ENCODE results near the gene AQP6.

AQP6 gene

DNA sequence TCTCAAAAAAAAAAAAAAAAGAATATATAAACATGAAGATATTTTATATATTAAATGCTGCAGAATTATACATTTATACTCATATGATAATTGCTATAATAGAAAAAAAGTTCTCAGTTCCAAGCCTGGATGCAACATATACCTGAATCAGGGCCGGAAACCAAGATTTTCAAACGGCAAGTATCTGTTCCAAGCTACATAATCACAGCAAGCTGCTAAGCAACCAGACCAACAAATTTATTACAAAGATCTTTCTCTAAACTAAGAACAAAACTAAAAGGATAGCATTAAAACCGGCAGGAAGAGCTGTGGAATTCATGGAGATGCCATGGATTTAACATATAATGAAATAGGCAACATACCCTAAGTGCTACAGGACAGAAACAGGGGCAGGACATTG lies 45.4 kb downstream of the AQP6 start:
- no peak overlapping the region for H3K4me3 ChIP-seq (replicated peaks; ENCODE audit: low read depth, low read length)
- TF ChIP-seq, protein P1, sequence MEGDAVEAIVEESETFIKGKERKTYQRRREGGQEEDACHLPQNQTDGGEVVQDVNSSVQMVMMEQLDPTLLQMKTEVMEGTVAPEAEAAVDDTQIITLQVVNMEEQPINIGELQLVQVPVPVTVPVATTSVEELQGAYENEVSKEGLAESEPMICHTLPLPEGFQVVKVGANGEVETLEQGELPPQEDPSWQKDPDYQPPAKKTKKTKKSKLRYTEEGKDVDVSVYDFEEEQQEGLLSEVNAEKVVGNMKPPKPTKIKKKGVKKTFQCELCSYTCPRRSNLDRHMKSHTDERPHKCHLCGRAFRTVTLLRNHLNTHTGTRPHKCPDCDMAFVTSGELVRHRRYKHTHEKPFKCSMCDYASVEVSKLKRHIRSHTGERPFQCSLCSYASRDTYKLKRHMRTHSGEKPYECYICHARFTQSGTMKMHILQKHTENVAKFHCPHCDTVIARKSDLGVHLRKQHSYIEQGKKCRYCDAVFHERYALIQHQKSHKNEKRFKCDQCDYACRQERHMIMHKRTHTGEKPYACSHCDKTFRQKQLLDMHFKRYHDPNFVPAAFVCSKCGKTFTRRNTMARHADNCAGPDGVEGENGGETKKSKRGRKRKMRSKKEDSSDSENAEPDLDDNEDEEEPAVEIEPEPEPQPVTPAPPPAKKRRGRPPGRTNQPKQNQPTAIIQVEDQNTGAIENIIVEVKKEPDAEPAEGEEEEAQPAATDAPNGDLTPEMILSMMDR (IDR thresholded peaks at IDR 0.05; ENCODE audit: low read depth, low read length, missing control alignments) = no peak
- DNase-seq (ENCODE audit: extremely low read depth, low read depth) = no peak

DNA sequence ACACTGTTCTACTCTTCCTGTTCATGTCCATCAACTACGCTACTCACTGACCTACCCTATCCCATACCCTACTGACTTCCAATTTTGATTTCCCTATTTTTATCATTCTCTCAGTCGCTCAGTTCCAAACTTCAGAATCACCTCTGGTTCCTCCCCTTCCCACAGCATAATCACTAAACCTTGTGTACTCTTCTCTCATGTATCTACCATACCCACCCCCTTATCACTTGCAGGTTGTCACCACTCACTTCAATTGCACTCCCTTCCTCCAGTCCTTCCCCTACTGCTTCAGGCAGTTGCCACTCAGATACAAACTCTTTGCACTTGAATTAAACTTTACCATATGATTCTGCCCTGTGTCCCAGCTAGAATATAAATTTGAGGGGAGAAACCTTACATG lies 46.2 kb downstream of the AQP6 start:
- H3K4me3 ChIP-seq (replicated peaks; ENCODE audit: low read depth, low read length) = no peak overlapping the region
- TF ChIP-seq, protein P1 (IDR thresholded peaks at IDR 0.05; ENCODE audit: low read depth, low read length, missing control alignments) = no peak
- DNase-seq (ENCODE audit: extremely low read depth, low read depth) = no peak

DNA sequence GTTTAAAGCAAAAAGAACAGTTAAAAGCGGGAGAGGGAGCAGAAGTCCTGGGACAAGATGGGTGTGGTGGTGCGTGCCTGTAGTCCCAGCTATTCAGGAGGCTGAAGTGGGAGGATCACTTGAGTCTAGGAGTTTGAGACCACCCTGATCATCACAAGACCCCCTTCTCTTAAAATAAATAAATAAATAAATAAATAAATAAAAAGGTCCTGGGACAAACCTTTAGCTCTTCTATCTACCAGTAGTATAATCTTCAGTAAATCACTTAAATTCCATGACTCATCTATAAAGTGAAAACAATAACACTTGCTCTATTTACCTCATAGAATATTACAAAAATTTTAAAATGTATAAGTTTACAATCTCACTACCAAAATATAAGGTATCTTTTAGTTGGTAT lies 46.8 kb downstream of the AQP6 start:
- no peak for DNase-seq (ENCODE audit: extremely low read depth, low read depth)
- TF ChIP-seq, protein P1 (IDR thresholded peaks at IDR 0.05; ENCODE audit: low read depth, low read length, missing control alignments) = no peak

DNA sequence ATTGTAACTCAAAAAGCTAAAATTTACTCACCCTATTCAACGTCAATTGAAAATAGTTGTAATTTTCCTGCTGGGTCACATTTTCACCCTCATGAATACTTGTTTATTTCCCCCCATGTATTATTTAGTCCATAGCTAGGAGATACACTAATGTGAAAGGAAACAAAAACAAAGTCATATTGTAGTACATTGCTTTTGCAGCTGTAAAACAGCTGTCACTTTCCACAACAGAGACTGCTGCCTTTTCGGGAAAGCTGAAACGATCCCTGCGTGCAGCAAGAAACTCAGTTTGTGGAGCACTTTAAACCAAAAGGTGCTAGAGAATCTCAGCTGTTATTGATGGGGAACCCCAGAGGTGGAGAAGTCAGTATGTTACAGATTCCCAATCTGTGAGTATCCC lies 48.3 kb downstream of the AQP6 start:
- TF ChIP-seq, protein P1 (IDR thresholded peaks at IDR 0.05; ENCODE audit: low read depth, low read length, missing control alignments) = no peak
- no peak for DNase-seq (ENCODE audit: extremely low read depth, low read depth)
- H3K4me3 ChIP-seq (replicated peaks; ENCODE audit: low read depth, low read length) = no peak overlapping the region

More for the DNA sequence above, 46.8 kb downstream of the AQP6 start:
- H3K4me3 ChIP-seq (replicated peaks; ENCODE audit: low read depth, low read length) = no peak overlapping the region

DNA sequence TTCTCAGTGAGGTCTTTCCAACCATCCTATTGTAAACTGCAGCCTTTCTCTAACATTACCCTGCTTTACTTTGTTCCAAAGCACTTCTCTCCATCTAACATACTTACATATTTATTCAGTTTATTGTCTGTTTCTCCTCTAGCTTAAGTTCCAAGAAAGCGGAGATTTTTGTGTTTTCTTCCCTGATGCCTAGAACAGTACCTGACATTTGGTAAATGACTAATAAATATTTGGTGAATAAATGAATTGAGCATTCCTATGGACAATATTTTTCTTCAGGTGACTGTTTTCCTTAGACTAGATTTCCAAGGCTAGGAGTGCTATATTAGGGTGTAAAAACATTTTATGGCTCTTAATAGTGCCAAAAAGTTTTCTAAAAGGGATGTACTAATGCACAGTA lies 50.2 kb downstream of the AQP6 start:
- H3K4me3 ChIP-seq (replicated peaks; ENCODE audit: low read depth, low read length) = no peak overlapping the region; the same call in 1 of the 2 replicates
- DNase-seq (ENCODE audit: extremely low read depth, low read depth) = no peak
- TF ChIP-seq, protein P1 (IDR thresholded peaks at IDR 0.05; ENCODE audit: low read depth, low read length, missing control alignments) = no peak

DNA sequence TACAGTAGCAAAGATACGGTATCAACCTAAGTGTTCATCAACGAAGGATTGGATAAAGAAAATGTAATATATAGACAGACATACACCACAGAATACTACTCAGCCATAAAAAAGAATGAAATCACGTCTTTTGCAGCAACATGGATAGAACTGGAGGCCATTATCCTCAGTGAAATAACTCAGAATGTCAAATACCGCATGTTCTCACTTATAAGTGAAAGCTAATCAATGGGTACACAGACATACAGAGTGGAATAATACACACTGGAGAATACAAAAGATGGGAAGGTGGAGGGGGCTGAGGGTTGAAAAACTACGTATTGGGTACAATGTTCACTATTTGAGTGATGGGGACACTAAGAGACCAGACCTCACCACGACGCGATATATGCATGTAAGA lies 51.5 kb downstream of the AQP6 start:
- H3K4me3 ChIP-seq (replicated peaks; ENCODE audit: low read depth, low read length) = peak overlapping the region; percentile 78
- TF ChIP-seq, protein P1 (IDR thresholded peaks at IDR 0.05; ENCODE audit: low read depth, low read length, missing control alignments) = no peak
- DNase-seq (ENCODE audit: extremely low read depth, low read depth) = no peak

DNA sequence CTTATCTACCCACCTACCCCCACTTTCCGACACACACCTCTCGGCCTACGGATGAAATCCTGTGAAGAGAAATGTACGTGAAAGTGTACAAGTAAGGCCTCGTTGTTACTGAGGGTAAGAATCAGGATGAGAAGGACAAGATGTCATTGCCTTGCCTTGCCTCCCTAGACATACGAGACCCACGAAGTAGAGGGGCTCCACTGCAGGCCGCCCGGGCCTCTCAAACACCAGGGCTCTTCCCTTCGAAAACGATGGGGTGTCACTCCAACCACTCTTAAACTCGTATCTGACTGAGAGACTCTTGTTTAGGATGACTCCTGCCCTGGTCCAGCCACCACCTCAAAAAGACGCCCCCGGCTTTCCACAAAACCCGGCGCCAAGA lies 52.0 kb downstream of the AQP6 start:
- DNase-seq (ENCODE audit: extremely low read depth, low read depth) = no peak
- peak overlapping the region; percentile 78 for H3K4me3 ChIP-seq (replicated peaks; ENCODE audit: low read depth, low read length)
- TF ChIP-seq, protein P1 (IDR thresholded peaks at IDR 0.05; ENCODE audit: low read depth, low read length, missing control alignments) = no peak

All from HFF-Myc (cell line).